HFFc6 (cell line): ENCODE data around the gene CCDC81. TPM values are rescaled to one million over a fixed set of nuclear protein-coding genes. Genes with fewer than 3 reads are reported as not detected.

ENCODE experiments used
- DNase-seq: peaks from one replicate; pipeline ENCODE4 v3.0.0-alpha.2; 2018
- H3K27ac Mint-ChIP-seq: 2 replicates; pipeline ENCODE4 v1.8.0; 2020; ENCODE audit warnings: mild to moderate bottlenecking, mixed read lengths
- H3K27me3 Mint-ChIP-seq: 2 replicates; pipeline ENCODE4 v1.8.0; 2021; ENCODE audit warnings: mild to moderate bottlenecking, moderate library complexity, mixed read lengths; ENCODE audit not compliant: insufficient read depth
- H3K36me3 Mint-ChIP-seq: 2 replicates; pipeline ENCODE4 v1.8.0; 2021; ENCODE audit warnings: low read depth, mixed read lengths
- H3K4me1 Mint-ChIP-seq: 2 replicates; pipeline ENCODE4 v1.8.0; 2020; ENCODE audit warnings: low read depth, mixed read lengths
- H3K4me3 Mint-ChIP-seq: 2 replicates; pipeline ENCODE4 v1.8.0; 2020; ENCODE audit warnings: mild to moderate bottlenecking, moderate library complexity, mixed read lengths
- H3K9me3 Mint-ChIP-seq: 2 replicates; pipeline ENCODE4 v1.8.0; 2020; ENCODE audit warnings: mild to moderate bottlenecking, mixed read lengths
- total RNA-seq, 6 experiments: library from RNA; stranded (reverse); fragmentation: NEBNext Ultra II Directional; extraction: Animal tissue kit (Norgen Biotek cat#: 25700); gene quantifications; 2 replicates in 1 of 6; 3 replicates in 5 of 6; pipeline ENCODE4 v1.2.3, GENCODE V29; 2021
- TF ChIP-seq, protein P1 (sequence below): fragments of 200-600 bp; sonication (generic); IDR thresholded peaks from 2 replicates; pipeline ENCODE4 v1.5.0; 2021; ENCODE audit warnings: antibody characterized with exemption, mild to moderate bottlenecking

CCDC81 gene
- total RNA-seq, 6 experiments from 2014 or later = 3.4 to 10.6 (median 4.5) TPM

- TF ChIP-seq, protein P1, sequence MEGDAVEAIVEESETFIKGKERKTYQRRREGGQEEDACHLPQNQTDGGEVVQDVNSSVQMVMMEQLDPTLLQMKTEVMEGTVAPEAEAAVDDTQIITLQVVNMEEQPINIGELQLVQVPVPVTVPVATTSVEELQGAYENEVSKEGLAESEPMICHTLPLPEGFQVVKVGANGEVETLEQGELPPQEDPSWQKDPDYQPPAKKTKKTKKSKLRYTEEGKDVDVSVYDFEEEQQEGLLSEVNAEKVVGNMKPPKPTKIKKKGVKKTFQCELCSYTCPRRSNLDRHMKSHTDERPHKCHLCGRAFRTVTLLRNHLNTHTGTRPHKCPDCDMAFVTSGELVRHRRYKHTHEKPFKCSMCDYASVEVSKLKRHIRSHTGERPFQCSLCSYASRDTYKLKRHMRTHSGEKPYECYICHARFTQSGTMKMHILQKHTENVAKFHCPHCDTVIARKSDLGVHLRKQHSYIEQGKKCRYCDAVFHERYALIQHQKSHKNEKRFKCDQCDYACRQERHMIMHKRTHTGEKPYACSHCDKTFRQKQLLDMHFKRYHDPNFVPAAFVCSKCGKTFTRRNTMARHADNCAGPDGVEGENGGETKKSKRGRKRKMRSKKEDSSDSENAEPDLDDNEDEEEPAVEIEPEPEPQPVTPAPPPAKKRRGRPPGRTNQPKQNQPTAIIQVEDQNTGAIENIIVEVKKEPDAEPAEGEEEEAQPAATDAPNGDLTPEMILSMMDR = no peak
- H3K9me3 Mint-ChIP-seq = no peaks in the 10 kb centered on the region
- no peaks in the 10 kb centered on the region; the same call in 1 of the 2 replicates for H3K27me3 Mint-ChIP-seq
- peaks cover 33% of the 10 kb centered on the region for H3K4me1 Mint-ChIP-seq
- peak; percentile 52 for DNase-seq
- no peak overlapping the region for H3K27ac Mint-ChIP-seq
- no peak overlapping the region for H3K4me3 Mint-ChIP-seq
- peaks cover 7% of the 10 kb centered on the region for H3K36me3 Mint-ChIP-seq
Measured at GRCh38 chr11:86438685-86439084, 64.0 kb downstream of the CCDC81 start.

GRCh38 chr11:86440305-86440716, 65.6 kb downstream of the CCDC81 start:
- no peak overlapping the region for H3K4me3 Mint-ChIP-seq

DNA sequence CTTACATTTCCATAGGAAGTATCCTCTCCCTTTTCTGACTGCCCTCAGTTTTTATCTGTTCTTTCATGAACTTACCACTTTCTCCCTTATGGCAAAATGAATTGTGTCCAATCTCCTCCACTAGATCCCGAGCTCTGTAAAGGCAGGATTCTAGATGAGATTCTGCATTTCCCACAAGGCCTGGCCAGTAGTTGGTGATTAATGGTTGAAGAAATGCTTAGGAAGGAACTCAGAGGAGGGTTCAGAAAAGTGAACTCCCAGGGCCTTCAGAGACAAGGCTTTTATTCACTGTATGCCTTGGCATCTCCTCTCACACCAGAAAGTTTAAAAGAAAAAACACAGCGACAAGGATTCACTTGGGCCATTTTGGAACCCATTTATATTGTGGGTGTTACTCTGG, 66.2 kb downstream of the CCDC81 start:
- no peak overlapping the region for H3K27ac Mint-ChIP-seq
- no peaks in the 10 kb centered on the region for H3K9me3 Mint-ChIP-seq
- peaks cover 33% of the 10 kb centered on the region for H3K4me1 Mint-ChIP-seq
- TF ChIP-seq, protein P1 = no peak
- H3K27me3 Mint-ChIP-seq = no peaks in the 10 kb centered on the region; the same call in 1 of the 2 replicates
- DNase-seq = no peak
- H3K36me3 Mint-ChIP-seq = peaks cover 12% of the 10 kb centered on the region
- H3K4me3 Mint-ChIP-seq = no peak overlapping the region

More at GRCh38 chr11:86440305-86440716, 65.6 kb downstream of the CCDC81 start:
- TF ChIP-seq, protein P1 = no peak
- Mint-ChIP-seq H3K27me3 (no peaks in the 10 kb centered on the region; the same call in 1 of the 2 replicates), H3K36me3 (peaks cover 12% of the 10 kb centered on the region), H3K9me3 (no peaks in the 10 kb centered on the region), H3K4me1 (peaks cover 33% of the 10 kb centered on the region), H3K27ac (no peak overlapping the region)
- DNase-seq = no peak

DNA sequence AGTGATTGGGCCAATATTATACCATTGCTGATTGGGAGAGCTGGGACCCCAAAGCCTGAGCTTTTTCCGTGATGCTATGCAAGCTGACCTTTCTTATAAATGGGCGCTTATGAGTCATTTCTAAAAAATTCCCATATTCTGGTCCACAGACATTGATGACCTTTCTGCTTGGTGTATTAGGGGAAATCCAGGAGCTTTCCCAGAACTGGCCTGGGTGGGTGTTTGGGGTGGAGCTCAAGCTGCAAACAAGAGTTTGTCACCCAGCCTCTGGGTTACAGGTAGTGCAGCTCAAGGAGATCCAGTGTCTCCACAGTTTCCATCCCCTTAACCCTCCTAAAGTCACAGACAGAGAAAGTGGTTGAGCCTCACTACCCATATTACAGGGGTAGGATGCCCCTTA, 67.7 kb downstream of the CCDC81 start:
- DNase-seq = no peak
- Mint-ChIP-seq H3K27me3 (no peaks in the 10 kb centered on the region), H3K36me3 (peaks cover 12% of the 10 kb centered on the region), H3K27ac (peak overlapping the region; percentile 14; the same call in 1 of the 2 replicates), H3K4me3 (no peak overlapping the region), H3K9me3 (no peaks in the 10 kb centered on the region), H3K4me1 (peaks cover 33% of the 10 kb centered on the region)
- TF ChIP-seq, protein P1 = no peak

DNA sequence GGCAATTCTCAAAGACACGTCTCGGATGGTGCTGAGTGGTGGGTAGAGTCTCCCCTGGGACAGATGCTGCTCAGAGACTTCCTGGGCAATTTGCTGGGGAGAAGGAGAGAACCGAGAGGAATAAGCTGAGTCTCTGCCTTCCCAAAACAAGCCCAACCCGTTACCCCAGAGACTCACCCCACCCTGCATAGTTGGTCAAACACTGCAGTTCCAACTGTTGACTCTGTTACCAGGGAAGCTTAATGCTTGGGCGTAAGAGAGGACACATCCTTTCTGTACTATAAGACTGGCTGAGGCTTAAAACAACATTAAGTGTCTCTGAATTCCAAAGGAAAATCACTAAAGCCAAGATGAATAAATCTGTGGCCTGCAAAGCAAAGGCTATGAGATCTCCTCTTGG, 68.1 kb downstream of the CCDC81 start:
- H3K4me3 Mint-ChIP-seq = no peak overlapping the region
- TF ChIP-seq, protein P1 = no peak
- H3K27me3 Mint-ChIP-seq = no peaks in the 10 kb centered on the region
- no peaks in the 10 kb centered on the region for H3K9me3 Mint-ChIP-seq
- peaks cover 12% of the 10 kb centered on the region for H3K36me3 Mint-ChIP-seq
- DNase-seq = no peak
- peak overlapping the region; percentile 14; the same call in 1 of the 2 replicates for H3K27ac Mint-ChIP-seq
- H3K4me1 Mint-ChIP-seq = peaks cover 33% of the 10 kb centered on the region

- DNase-seq = no peak
- Mint-ChIP-seq H3K27me3 (no peaks in the 10 kb centered on the region), H3K36me3 (peaks cover 12% of the 10 kb centered on the region), H3K9me3 (no peaks in the 10 kb centered on the region), H3K4me3 (no peak overlapping the region), H3K27ac (no peak overlapping the region), H3K4me1 (peaks cover 31% of the 10 kb centered on the region)
- TF ChIP-seq, protein P1 = no peak
Measured at GRCh38 chr11:86443415-86443814, 68.7 kb downstream of the CCDC81 start.
